ENCODE results near the gene RAB8B. TPM values are rescaled to one million over a fixed set of nuclear protein-coding genes. Genes with fewer than 3 reads are reported as not detected.

RAB8B gene
- total RNA-seq, 1 experiment from 2014 or later: 33.8 TPM

DNA sequence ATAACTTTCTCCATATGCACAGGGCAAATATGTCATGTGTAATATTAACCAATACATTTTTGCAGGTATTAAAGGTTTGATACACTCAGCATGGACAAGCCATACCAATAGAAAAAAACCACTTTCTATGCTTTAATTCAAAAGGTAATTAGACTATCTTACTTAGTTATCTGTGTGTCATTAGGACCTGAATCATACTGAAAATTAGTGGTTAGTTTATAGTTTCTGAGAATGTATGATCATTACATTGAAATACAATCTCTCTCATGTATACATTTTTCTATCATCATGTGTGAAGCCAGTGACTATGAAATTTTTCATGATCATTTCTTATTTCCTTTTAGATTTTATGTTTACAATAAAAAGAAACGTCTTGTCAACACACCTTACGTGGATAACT, 48.5 kb upstream of the RAB8B start:
- Mint-ChIP-seq H3K27me3 (ENCODE audit: low read depth) (no peaks in the 10 kb centered on the region; the same call in 1 of the 2 replicates), H3K9me3 (no peaks in the 10 kb centered on the region; a peak in 2 of 5 replicates), H3K36me3 (ENCODE audit: insufficient read depth in 1 of 3, low read depth in 3 of 3) (peaks cover 0 to 9% (median 5%) of the 10 kb centered on the region in 3 experiments; a peak in 4 of 7 replicates), H3K4me1 (no peaks in the 10 kb centered on the region), H3K4me3 (no peak overlapping the region), H3K27ac (no peak overlapping the region)
- Histone ChIP-seq H3K4me1 (ENCODE audit: insufficient read depth, low read length) (no peaks in the 10 kb centered on the region), H2BK12ac (ENCODE audit: insufficient read length, low read depth, low read length) (no peak overlapping the region), H2AFZ (ENCODE audit: low read length) (no peak overlapping the region), H3K4me2 (ENCODE audit: insufficient read depth, insufficient read length, low read length) (no peak overlapping the region), H3K27me3 (ENCODE audit: insufficient read depth, low read length) (no peaks in the 10 kb centered on the region), H4K5ac (ENCODE audit: insufficient read length, low read depth, low read length) (no peak overlapping the region), H4K91ac (ENCODE audit: insufficient read length, low read depth, low read length) (no peak overlapping the region), H3K23me2 (ENCODE audit: insufficient read length, low read depth, low read length, poor library complexity, severe bottlenecking) (no peaks in the 10 kb centered on the region), H3K27ac (ENCODE audit: insufficient read length, low read depth, low read length) (no peak overlapping the region), H3T11ph (ENCODE audit: low read length) (no peak overlapping the region), H2AK5ac (ENCODE audit: insufficient read length, low read length) (no peak overlapping the region), H3K4ac (ENCODE audit: low read depth, low read length) (no peak overlapping the region), H2BK15ac (ENCODE audit: low read depth, low read length) (no peak overlapping the region), H2BK20ac (ENCODE audit: low read depth, low read length, poor library complexity, severe bottlenecking) (no peak overlapping the region), H3K79me1 (ENCODE audit: insufficient read depth, low read depth, low read length, poor library complexity, severe bottlenecking) (no peaks in the 10 kb centered on the region), H3K79me2 (ENCODE audit: insufficient read depth, low read length) (no peaks in the 10 kb centered on the region), H3K9me3 (ENCODE audit: control insufficient read depth, low read depth, low read length) (no peaks in the 10 kb centered on the region), H2BK120ac (ENCODE audit: low read depth, low read length, poor library complexity, severe bottlenecking) (no peak overlapping the region), H2BK5ac (ENCODE audit: insufficient read length, low read length) (no peak overlapping the region), H3K18ac (ENCODE audit: insufficient read length, low read depth, low read length) (no peak overlapping the region), H3K14ac (ENCODE audit: insufficient read depth, low read length) (no peak overlapping the region), H4K20me1 (ENCODE audit: control insufficient read depth, insufficient read depth, insufficient read length) (no peaks in the 10 kb centered on the region), H4K8ac (replicated peaks; ENCODE audit: insufficient read length, low read depth, low read length) (no peak overlapping the region), H3K9ac (ENCODE audit: extremely low read depth, insufficient read length, low read length) (no peak overlapping the region), H3K23ac (ENCODE audit: insufficient read length, low read depth, low read length) (no peak overlapping the region), H3K56ac (ENCODE audit: insufficient read length, low read depth, low read length) (no peak overlapping the region)
- no CpG with 5 or more reads among the region's 2 CpGs for WGBS (ENCODE audit: extremely low coverage, insufficient read length, low lambda C conversion rate)
- no peak for TF ChIP-seq CTCF (conservative IDR thresholded peaks at IDR 0.05)
- no peak for DNase-seq

Data from H9 (cell line).